ENCODE results near the gene TOGARAM2. TPM values are rescaled to one million over a fixed set of nuclear protein-coding genes. Genes with fewer than 3 reads are reported as not detected.

Gene TOGARAM2
- 1 to 10 TPM; 1.0 to 6.5 (median 4.1) TPM for polyA plus RNA-seq (ENCODE audit: insufficient read depth in 1 of 5, insufficient read length in 5 of 5, low replicate concordance in 1 of 5)
- long read RNA-seq, donor 1: 0 reads
- long read RNA-seq, donor 2: 0 reads
- long read RNA-seq, donor 3: 0 reads
- long read RNA-seq, donor 4: 0 reads
- long read RNA-seq, donor 5: 0 reads
- long read RNA-seq, donor 6, full-length matches to known transcripts: 1 of 1 reads
- long read RNA-seq, donor 6, partial matches to known transcripts: 0 of 1 reads
- long read RNA-seq, donor 6, other reads (novel, unspliced or antisense): 0 of 1 reads
- long read RNA-seq, donor 7: 0 reads
- long read RNA-seq, donor 8: 0 reads

- DNase-seq: peak; percentile 54 to 55
Measured at GRCh38 chr2:28981016-28981441, at the start of gene TOGARAM2. Gene TOGARAM2 (plus strand): TSS chr2:28981298. CDS start chr2:28994835, 13,537 bp downstream.

- DNase-seq: no peak
Measured at GRCh38 chr2:28934769-28935168, 46.3 kb upstream of the TOGARAM2 start.

- DNase-seq: no peak
Measured at GRCh38 chr2:28941008-28941407, 40.1 kb upstream of the TOGARAM2 start.

DNA sequence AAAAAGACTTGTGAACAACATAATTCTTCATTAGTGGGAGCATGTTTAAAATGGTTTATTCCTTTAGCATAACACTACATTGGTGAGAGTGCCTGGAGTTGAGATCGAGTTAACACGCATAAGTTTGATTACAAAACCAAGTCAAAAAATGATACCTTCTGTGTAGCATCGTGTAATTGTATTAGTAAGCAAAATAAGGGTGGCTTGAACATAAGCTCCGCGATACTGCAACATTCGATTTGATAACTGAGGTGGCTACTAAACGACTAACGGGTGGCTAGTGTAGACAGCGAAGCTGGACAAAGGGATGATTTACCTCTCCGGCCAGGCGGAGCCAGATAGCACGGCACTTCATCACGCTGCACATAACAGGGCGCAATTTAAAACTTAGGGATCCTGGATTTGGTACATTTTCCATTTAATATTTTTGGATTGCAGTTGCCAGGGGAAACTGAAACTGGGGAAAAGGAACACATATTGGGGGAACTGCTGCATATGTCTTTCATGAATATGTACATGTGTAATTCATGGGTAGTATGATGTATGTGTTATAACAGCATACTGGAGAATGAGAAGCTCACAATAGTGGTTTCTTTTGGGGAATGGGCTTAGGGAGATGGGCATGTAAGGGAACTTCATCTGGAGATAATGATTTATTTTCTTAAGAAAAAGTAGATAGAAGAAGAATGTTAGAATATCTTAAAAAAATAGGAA lies 36.4 kb upstream of the TOGARAM2 start:
- DNase-seq: no peak

DNA sequence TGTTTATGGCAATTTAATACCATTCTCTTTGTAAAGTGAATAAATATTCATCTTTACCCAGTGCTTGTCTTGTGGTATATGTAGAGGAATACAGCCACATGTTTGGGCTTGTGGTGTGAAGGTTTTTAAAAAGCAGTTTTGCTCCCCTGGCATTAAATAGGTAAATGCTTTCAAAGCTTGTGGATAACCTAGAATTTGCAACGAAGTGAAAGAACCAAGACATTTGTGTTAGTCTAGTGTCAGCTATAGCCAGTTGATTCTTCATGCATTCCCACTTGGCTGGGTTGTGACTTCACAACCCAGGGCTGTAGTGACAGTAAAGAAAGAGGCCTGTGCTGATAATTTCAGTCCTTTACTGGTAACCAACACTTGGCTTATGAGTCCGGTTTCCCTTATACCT lies 32.9 kb upstream of the TOGARAM2 start:
- no peak for DNase-seq

GRCh38 chr2:28949190-28949589 lies 31.9 kb upstream of the TOGARAM2 start:
- no peak for DNase-seq

- DNase-seq: no peak
Measured at GRCh38 chr2:28949617-28950305, 31.3 kb upstream of the TOGARAM2 start.

- no peak for DNase-seq
Measured at GRCh38 chr2:28950941-28951630, 30.0 kb upstream of the TOGARAM2 start.

DNA sequence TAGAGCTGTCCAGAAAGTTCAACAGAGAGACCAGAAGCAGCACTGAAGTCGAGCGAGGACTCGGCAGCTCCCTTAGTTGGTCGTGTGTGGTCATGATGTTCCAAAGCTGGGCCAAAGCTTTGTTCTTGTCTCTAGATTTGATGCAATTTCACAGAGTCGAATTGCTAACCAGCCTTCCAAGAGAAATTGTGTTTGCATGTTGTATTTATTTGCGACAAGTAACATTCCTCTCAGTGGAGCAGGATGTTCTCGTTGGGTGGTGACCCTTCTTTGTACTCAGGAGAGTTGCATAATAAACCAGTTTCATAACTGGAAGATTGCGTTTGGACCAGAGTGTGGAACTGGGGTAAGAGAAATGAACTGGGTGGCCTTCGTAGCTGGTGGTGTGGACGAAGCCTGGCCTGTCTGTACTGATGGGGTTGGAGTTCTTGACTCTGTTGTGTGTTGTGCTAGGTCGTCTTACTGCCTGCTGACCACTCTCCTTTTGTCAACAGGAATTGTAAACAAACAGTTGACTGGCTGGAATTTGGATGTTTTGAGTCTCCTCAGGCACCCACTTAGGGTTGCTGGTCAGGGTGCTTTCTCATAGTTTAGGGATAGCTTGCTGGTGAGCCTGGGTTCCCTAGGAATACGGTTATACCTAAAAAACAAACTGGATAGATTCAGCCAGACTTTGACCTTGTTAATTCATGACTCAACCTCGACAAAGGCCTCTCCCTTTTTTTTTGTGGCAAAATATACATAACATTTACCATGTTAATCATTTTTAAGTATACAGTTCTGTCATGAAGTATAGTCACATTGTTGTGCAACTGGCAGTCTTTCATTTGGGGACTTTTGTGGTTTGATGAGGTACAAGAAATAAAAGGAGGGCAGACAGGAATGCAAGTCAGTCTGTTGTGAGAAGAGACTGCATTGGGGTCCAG lies 28.9 kb upstream of the TOGARAM2 start:
- DNase-seq: no peak

GRCh38 chr2:28952836-28953211 lies 28.3 kb upstream of the TOGARAM2 start:
- DNase-seq: no peak

- no peak for DNase-seq
Measured at GRCh38 chr2:28955467-28955866, 25.6 kb upstream of the TOGARAM2 start.

DNA sequence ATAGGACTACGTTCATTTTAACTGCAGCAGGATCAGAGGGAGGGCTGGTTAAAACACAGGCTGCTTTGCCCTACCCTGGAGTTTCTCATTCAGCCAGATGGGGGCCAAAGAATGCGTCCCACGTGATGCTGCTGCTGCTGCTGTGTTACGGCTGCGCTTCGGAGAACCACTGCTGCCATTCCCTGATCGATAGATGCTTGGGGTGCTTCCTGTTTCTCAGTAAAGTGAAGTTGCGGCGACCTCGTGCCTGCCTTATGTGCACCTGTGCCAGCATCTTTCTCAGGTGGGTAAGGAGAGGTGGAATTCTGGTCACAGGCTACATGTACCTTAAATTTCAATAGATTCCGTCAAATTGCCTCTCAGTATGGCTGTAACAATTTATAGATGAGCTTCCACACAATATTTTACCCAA lies 24.7 kb upstream of the TOGARAM2 start:
- DNase-seq: no peak

DNA sequence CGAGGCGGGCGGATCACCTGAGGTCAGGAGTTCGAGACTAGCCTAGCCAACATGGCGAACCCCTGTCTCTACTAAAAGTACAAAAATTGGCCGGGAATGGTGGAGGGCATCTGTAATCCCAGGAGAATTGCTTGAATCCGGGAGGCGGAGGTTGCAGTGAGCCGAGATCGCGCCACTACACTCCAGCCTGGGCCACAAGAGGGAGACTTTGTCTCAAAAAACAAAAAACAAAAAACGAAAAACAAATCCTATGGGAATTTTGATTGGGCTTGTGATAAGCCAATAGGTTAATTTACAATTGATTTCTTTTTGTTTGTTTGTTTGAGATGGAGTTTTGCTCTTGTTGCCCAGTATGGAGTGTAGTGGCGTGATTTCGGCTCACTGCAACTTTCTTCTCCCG lies 24.2 kb upstream of the TOGARAM2 start:
- DNase-seq: no peak

- DNase-seq: peak; percentile 39 to 61
Measured at GRCh38 chr2:28958689-28959088, 22.4 kb upstream of the TOGARAM2 start.

DNA sequence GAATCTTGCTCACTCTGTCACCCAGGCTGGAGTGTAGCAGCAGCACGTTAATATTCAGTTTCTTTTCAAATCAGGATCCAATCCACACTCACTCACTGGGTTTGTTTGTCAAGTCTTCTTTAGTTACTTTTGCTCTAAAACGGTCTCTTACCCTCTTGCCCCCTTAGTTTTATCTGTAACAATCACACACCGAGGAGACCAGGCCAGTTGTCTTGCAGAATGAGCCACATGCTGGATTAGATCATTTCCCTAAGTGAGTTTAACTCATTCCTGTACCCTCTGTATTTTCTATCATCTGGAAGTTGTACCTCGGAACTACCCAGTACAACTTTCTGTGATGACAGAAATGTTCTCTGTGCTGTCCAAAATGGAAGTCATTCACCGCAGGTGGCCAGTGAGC lies 20.7 kb upstream of the TOGARAM2 start:
- DNase-seq: no peak

DNA sequence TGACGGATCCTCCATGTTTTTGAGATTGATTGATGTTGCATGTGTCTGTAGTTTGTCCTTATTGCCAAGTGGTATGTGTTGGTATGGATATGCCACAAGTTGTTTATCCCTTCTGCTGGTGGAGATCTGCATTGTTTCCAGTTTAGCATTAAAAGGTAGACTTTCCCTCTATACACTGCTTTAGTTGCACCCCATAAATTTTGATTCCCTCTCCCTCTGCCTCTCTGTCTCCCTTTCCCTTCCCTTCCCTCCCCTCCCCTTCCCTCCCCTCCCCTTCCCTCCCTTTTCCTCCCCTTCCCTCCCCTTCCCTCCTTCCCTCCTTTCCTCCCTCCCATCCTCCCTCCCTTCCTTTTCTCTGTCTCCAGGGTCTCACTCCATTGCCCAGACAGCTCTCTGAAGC lies 18.6 kb upstream of the TOGARAM2 start:
- DNase-seq: no peak

DNA sequence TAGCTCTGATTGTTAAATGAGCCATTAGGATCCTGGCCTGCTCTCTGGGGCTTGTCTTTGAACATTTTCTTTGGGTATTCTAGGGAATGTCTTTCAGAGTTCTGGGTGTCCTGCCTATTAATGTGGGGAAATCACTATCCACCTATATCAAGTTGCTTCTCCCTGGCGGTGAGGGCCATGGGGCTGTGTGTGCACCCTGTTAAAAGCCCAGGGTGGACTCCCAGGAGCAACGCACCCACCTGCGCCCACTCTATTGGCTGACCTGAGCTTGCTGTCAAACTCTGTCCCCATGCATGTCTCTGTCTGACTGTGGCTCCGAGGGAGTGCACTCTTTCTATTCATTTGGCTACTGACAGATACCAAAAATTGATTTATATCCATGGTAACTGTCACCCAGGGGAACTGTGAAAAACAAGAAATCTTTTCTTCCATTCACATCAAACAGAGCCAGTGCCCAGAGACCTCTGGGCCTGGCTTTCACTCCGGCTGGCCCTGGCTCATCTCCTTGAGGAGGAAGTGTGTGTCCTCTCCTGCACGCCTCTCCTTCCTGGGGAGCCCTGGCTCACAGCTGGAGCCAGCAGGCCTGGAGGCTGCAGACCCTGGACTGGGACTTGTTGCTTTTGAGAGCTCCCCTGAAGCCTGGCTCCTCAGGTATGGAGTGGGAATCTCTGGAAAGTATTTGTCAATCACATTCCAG lies 10.5 kb upstream of the TOGARAM2 start:
- DNase-seq: no peak

DNA sequence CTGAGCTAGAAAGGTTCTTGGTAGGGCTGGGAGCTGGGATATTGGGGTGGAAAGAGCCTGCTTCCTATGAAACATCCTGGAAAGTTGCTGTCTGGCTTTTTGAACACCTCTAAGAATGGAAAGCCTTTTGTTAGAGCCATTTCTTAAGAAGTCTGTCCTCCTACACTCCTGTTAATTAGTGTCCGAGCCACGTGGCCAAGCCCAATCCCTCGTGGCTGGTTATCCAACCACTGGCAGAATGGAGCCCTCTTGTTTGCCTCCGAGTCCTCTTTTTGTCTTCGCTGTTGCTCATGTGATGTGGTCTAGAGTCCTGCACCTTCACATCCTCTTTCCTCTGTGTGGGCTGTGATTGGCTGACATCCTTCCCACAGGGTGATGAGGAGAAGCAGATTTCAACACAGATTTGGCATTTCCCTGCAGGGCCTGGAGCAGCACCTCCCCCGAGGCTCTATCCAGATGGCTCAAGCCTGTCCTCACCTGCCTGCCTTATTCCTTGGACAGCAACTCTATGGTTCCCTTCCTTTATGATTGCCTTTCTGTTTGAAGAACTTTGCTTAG lies 8.2 kb upstream of the TOGARAM2 start:
- DNase-seq: no peak

GRCh38 chr2:28974252-28974651 lies 6.8 kb upstream of the TOGARAM2 start:
- no peak for DNase-seq

GRCh38 chr2:28975671-28976070 lies 5.4 kb upstream of the TOGARAM2 start:
- DNase-seq: no peak

All from right lung (tissue), 10 donors.